H9 (cell line): ENCODE data around the gene MXI1. TPM values are rescaled to one million over a fixed set of nuclear protein-coding genes. Genes with fewer than 3 reads are reported as not detected.

Source experiments
- DNase-seq: peaks from one replicate; pipeline ENCODE4 v3.0.0-alpha.2; 2017
- H2AFZ ChIP-seq: one replicate; pipeline ENCODE4 v1.6.1; 2013; ENCODE audit warnings: mild to moderate bottlenecking, low read length, control low read depth, moderate library complexity
- H2AK5ac ChIP-seq: 2 replicates; pipeline ENCODE4 v1.6.1; 2013; ENCODE audit warnings: low read length, control low read depth, mixed read lengths; ENCODE audit not compliant: insufficient read length
- H2BK120ac ChIP-seq: one replicate; pipeline ENCODE4 v1.6.1; 2013; ENCODE audit warnings: low read depth, mild to moderate bottlenecking, low read length, control low read depth, inconsistent platforms; ENCODE audit not compliant: poor library complexity, severe bottlenecking
- H2BK12ac ChIP-seq: 2 replicates; pipeline ENCODE4 v1.6.1; 2013; ENCODE audit warnings: low read length, control low read depth, mixed read lengths, low read depth; ENCODE audit not compliant: insufficient read length
- H2BK15ac ChIP-seq: 2 replicates; pipeline ENCODE4 v1.6.1; 2013; ENCODE audit warnings: low read depth, low read length, control low read depth
- H2BK20ac ChIP-seq: one replicate; pipeline ENCODE4 v1.6.1; 2013; ENCODE audit warnings: low read depth, mild to moderate bottlenecking, low read length, control low read depth, inconsistent platforms; ENCODE audit not compliant: poor library complexity, severe bottlenecking
- H2BK5ac ChIP-seq: 2 replicates; pipeline ENCODE4 v1.6.1; 2013; ENCODE audit warnings: low read length, control low read depth, mixed read lengths; ENCODE audit not compliant: insufficient read length
- H3K14ac ChIP-seq: 2 replicates; pipeline ENCODE4 v1.6.1; 2013; ENCODE audit warnings: low read length, control low read depth; ENCODE audit not compliant: insufficient read depth
- H3K18ac ChIP-seq: 2 replicates; pipeline ENCODE4 v1.6.1; 2013; ENCODE audit warnings: low read depth, mild to moderate bottlenecking, mixed read lengths, low read length, control low read depth; ENCODE audit not compliant: insufficient read length
- H3K23ac ChIP-seq: 2 replicates; pipeline ENCODE4 v1.6.1; 2013; ENCODE audit warnings: low read length, control low read depth, mixed read lengths, low read depth; ENCODE audit not compliant: insufficient read length
- H3K23me2 ChIP-seq: 2 replicates; pipeline ENCODE4 v1.6.1; 2013; ENCODE audit warnings: low read depth, mild to moderate bottlenecking, mixed read lengths, low read length, control low read depth; ENCODE audit not compliant: insufficient read length, poor library complexity, severe bottlenecking
- H3K27ac ChIP-seq: 2 replicates; pipeline ENCODE4 v1.5.1; 2013; ENCODE audit warnings: low read length, control low read depth, mixed read lengths, low read depth; ENCODE audit not compliant: insufficient read length
- H3K27me3 ChIP-seq: 2 replicates; pipeline ENCODE4 v1.6.1; 2013; ENCODE audit warnings: low read length, control low read depth, inconsistent platforms; ENCODE audit not compliant: insufficient read depth
- H3K4ac ChIP-seq: 2 replicates; pipeline ENCODE4 v1.6.1; 2013; ENCODE audit warnings: low read depth, mild to moderate bottlenecking, control low read depth, inconsistent platforms, low read length, moderate library complexity
- H3K4me1 ChIP-seq: 2 replicates; pipeline ENCODE4 v1.6.1; 2013; ENCODE audit warnings: low read length, control low read depth, inconsistent platforms; ENCODE audit not compliant: insufficient read depth
- H3K4me2 ChIP-seq: 2 replicates; pipeline ENCODE4 v1.6.1; 2013; ENCODE audit warnings: low read length, control low read depth, mixed read lengths; ENCODE audit not compliant: insufficient read length, insufficient read depth
- H3K56ac ChIP-seq: 2 replicates; pipeline ENCODE4 v1.6.1; 2013; ENCODE audit warnings: low read depth, mild to moderate bottlenecking, mixed read lengths, low read length, control low read depth; ENCODE audit not compliant: insufficient read length
- H3K79me1 ChIP-seq: 2 replicates; pipeline ENCODE4 v1.6.1; 2013; ENCODE audit warnings: low read depth, mild to moderate bottlenecking, moderate library complexity, low read length, control low read depth, inconsistent platforms; ENCODE audit not compliant: insufficient read depth, poor library complexity, severe bottlenecking
- H3K79me2 ChIP-seq: 2 replicates; pipeline ENCODE4 v1.6.1; 2013; ENCODE audit warnings: low read length, control low read depth, inconsistent platforms; ENCODE audit not compliant: insufficient read depth
- H3K9ac ChIP-seq: 2 replicates; pipeline ENCODE4 v1.6.1; 2013; ENCODE audit warnings: low read length, control low read depth, mixed read lengths; ENCODE audit not compliant: insufficient read length; ENCODE audit errors: extremely low read depth
- H3K9me3 ChIP-seq: one replicate; pipeline ENCODE4 v1.6.1; 2013; ENCODE audit warnings: low read depth, low read length, inconsistent platforms; ENCODE audit not compliant: control insufficient read depth
- H3T11ph ChIP-seq: one replicate; pipeline ENCODE4 v1.6.1; 2013; ENCODE audit warnings: mild to moderate bottlenecking, low read length, control low read depth, inconsistent platforms
- H4K20me1 ChIP-seq: one replicate; pipeline ENCODE4 v1.6.1; 2013; ENCODE audit not compliant: control insufficient read depth, insufficient read length, insufficient read depth
- H4K5ac ChIP-seq: 2 replicates; pipeline ENCODE4 v1.6.1; 2013; ENCODE audit warnings: low read depth, mild to moderate bottlenecking, mixed read lengths, low read length, control low read depth; ENCODE audit not compliant: insufficient read length
- H4K8ac ChIP-seq: replicated peaks from 2 replicates; pipeline ENCODE4 v1.6.1; 2013; ENCODE audit warnings: low read length, control low read depth, mixed read lengths, low read depth; ENCODE audit not compliant: insufficient read length
- H4K91ac ChIP-seq: 2 replicates; pipeline ENCODE4 v1.6.1; 2013; ENCODE audit warnings: low read depth, mild to moderate bottlenecking, moderate library complexity, mixed read lengths, low read length, control low read depth; ENCODE audit not compliant: insufficient read length
- H3K27ac Mint-ChIP-seq, 3 experiments: 2 replicates in 2 of 3; 3 replicates in 1 of 3; pipeline ENCODE4 v1.8.0; 2020 to 2021; ENCODE audit warnings: mixed read lengths in 3 of 3, mild to moderate bottlenecking in 1 of 3, moderate library complexity in 1 of 3
- H3K27me3 Mint-ChIP-seq: 2 replicates; pipeline ENCODE4 v1.8.0; 2021; ENCODE audit warnings: low read depth, mild to moderate bottlenecking, moderate library complexity, mixed read lengths
- H3K36me3 Mint-ChIP-seq, 3 experiments: 2 replicates in 2 of 3; 3 replicates in 1 of 3; pipeline ENCODE4 v1.8.0; 2020 to 2021; ENCODE audit warnings: low read depth in 3 of 3, mixed read lengths in 3 of 3; ENCODE audit not compliant: insufficient read depth in 1 of 3
- H3K4me1 Mint-ChIP-seq, 2 experiments: 2 replicates each; pipeline ENCODE4 v1.8.0; 2020; ENCODE audit warnings: mixed read lengths in 2 of 2
- H3K4me3 Mint-ChIP-seq, 2 experiments: 2 replicates in 1 of 2; 3 replicates in 1 of 2; pipeline ENCODE4 v1.8.0; 2020 to 2021; ENCODE audit warnings: mild to moderate bottlenecking in 2 of 2, mixed read lengths in 2 of 2, moderate library complexity in 1 of 2
- H3K9me3 Mint-ChIP-seq, 2 experiments: 2 replicates in 1 of 2; 3 replicates in 1 of 2; pipeline ENCODE4 v1.8.0; 2020; ENCODE audit warnings: mild to moderate bottlenecking in 2 of 2, mixed read lengths in 2 of 2, moderate library complexity in 1 of 2
- CTCF ChIP-seq: fragments of 200-600 bp; sonication (generic); conservative IDR thresholded peaks from 3 replicates; pipeline ENCODE4 v1.8.0; 2021; ENCODE audit warnings: antibody characterized with exemption, mild to moderate bottlenecking
- WGBS: extraction: QIAGEN DNeasy Blood & Tissue Kit; methylation state at CpG from one replicate; pipeline ENCODE4 v1.1.7; 2013; ENCODE audit warnings: missing lambda C conversion rate, low lambda C conversion rate, mixed read lengths; ENCODE audit not compliant: insufficient read length; ENCODE audit errors: extremely low coverage; 5-methylcytosine and 5-hydroxymethylcytosine counted together
- total RNA-seq: library from RNA; stranded (reverse); gene quantifications from 2 replicates; pipeline ENCODE4 v1.2.1, GENCODE V29; 2021

Gene MXI1
- total RNA-seq, 1 experiment from 2014 or later = 5.6 TPM

GRCh38 chr10:110323503-110323902, 116.1 kb downstream of the MXI1 start:
- peaks cover 0 to 3% (median 2%) of the 10 kb centered on the region in 3 experiments; a peak in 5 of 7 replicates for H3K36me3 Mint-ChIP-seq
- peaks cover 6 to 7% of the 10 kb centered on the region in 2 experiments for H3K9me3 Mint-ChIP-seq
- H3K27me3 Mint-ChIP-seq = peaks cover 4% of the 10 kb centered on the region
- Histone ChIP-seq H3K27me3 (no peaks in the 10 kb centered on the region), H3T11ph (no peak overlapping the region), H3K9me3 (no peaks in the 10 kb centered on the region), H3K23ac (no peak overlapping the region), H3K27ac (no peak overlapping the region), H3K56ac (no peak overlapping the region), H3K4me1 (no peaks in the 10 kb centered on the region), H2BK15ac (no peak overlapping the region), H3K14ac (no peak overlapping the region), H2BK12ac (no peak overlapping the region), H3K4me2 (no peak overlapping the region), H4K20me1 (no peaks in the 10 kb centered on the region), H3K79me1 (no peaks in the 10 kb centered on the region), H3K9ac (no peak overlapping the region), H3K23me2 (no peaks in the 10 kb centered on the region), H4K91ac (no peak overlapping the region), H3K79me2 (no peaks in the 10 kb centered on the region), H2BK5ac (no peak overlapping the region), H3K4ac (no peak overlapping the region), H2AK5ac (no peak overlapping the region), H2AFZ (no peak overlapping the region), H2BK120ac (no peak overlapping the region), H3K18ac (no peak overlapping the region), H4K5ac (no peak overlapping the region), H2BK20ac (no peak overlapping the region), H4K8ac (no peak overlapping the region)
- no peak overlapping the region for H3K4me3 Mint-ChIP-seq
- H3K4me1 Mint-ChIP-seq = peaks cover 4 to 9% of the 10 kb centered on the region in 2 experiments
- no peak for TF ChIP-seq CTCF
- H3K27ac Mint-ChIP-seq = no peak overlapping the region
- no CpG with 5 or more reads among the region's 2 CpGs for WGBS
- no peak for DNase-seq
